DOHH2 (cell line): ENCODE results near the gene HLA-DQB2.
"Not testable (repeated sequence)": the region's sequence is repeated elsewhere in the genome, so short reads cannot be mapped to it uniquely, and the experiment has no call there.

Experiments
- EZH2phosphoT487 ChIP-seq: fragments of 200-600 bp; sonication (generic); IDR thresholded peaks from 2 replicates; pipeline ENCODE4 v1.6.1; 2017; ENCODE audit warnings: borderline replicate concordance, mild to moderate bottlenecking, antibody characterized with exemption, low read length, moderate library complexity, mixed read lengths
- TF ChIP-seq, protein P1 (sequence below): fragments of 200-600 bp; sonication (generic); IDR thresholded peaks from one replicate; pipeline ENCODE4 v1.5.1; 2014; ENCODE audit warnings: antibody characterized with exemption, mild to moderate bottlenecking, low read depth, low read length; ENCODE audit not compliant: poor library complexity, severe bottlenecking

DNA sequence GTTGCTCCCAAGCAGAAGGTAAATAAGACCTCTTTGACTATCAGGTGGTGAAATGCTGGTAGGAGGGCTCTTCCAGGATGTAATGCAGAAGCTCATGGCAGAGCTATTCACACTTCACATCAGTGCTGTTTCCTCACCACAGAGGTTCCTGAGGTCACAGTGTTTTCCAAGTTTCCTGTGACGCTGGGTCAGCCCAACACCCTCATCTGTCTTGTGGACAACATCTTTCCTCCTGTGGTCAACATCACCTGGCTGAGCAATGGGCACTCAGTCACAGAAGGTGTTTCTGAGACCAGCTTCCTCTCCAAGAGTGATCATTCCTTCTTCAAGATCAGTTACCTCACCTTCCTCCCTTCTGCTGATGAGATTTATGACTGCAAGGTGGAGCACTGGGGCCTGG lies 17.7 kb downstream of the HLA-DQB2 start:
- TF ChIP-seq, protein P1, sequence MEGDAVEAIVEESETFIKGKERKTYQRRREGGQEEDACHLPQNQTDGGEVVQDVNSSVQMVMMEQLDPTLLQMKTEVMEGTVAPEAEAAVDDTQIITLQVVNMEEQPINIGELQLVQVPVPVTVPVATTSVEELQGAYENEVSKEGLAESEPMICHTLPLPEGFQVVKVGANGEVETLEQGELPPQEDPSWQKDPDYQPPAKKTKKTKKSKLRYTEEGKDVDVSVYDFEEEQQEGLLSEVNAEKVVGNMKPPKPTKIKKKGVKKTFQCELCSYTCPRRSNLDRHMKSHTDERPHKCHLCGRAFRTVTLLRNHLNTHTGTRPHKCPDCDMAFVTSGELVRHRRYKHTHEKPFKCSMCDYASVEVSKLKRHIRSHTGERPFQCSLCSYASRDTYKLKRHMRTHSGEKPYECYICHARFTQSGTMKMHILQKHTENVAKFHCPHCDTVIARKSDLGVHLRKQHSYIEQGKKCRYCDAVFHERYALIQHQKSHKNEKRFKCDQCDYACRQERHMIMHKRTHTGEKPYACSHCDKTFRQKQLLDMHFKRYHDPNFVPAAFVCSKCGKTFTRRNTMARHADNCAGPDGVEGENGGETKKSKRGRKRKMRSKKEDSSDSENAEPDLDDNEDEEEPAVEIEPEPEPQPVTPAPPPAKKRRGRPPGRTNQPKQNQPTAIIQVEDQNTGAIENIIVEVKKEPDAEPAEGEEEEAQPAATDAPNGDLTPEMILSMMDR, result not testable (repeated sequence)
- TF ChIP-seq EZH2phosphoT487, result not testable (repeated sequence)
